DMS114 treated with DMSO at 0.1 percent for 48 hours (cell line): ENCODE measurements around the gene GSKIP.
"Not testable (repeated sequence)": the region's sequence is repeated elsewhere in the genome, so short reads cannot be mapped to it uniquely, and the experiment has no call there.

Source experiments
- DNase-seq: peaks from one replicate; lab custom pipeline; 2025; ENCODE audit not compliant: unreplicated experiment; lab: John Stamatoyannopoulos, UW

Gene GSKIP

GRCh38 chr14:96362965-96363750, at the start of gene GSKIP, which contains the start of gene ATG2B:
Gene GSKIP, plus strand, starts transcription at chr14:96363526. Its CDS starts 18,722 bp downstream, at chr14:96382248.
Gene ATG2B, minus strand, starts transcription at chr14:96363341. Its CDS starts 365 bp downstream, at chr14:96362976.
- peak; percentile 55 for DNase-seq

GRCh38 chr14:96316087-96316486, 47.2 kb upstream of the GSKIP start:
- no peak for DNase-seq

- DNase-seq: no peak
Observed at GRCh38 chr14:96318836-96319235, 44.5 kb upstream of the GSKIP start.

GRCh38 chr14:96320605-96321004, 42.7 kb upstream of the GSKIP start:
- no peak for DNase-seq

GRCh38 chr14:96324219-96324618, 39.1 kb upstream of the GSKIP start:
- DNase-seq: no peak

- DNase-seq: no peak
Observed at GRCh38 chr14:96338551-96338950, 24.8 kb upstream of the GSKIP start.

- DNase-seq: no peak
Observed at GRCh38 chr14:96341323-96341722, 22.0 kb upstream of the GSKIP start.

- DNase-seq: no peak
Observed at GRCh38 chr14:96345669-96346068, 17.7 kb upstream of the GSKIP start.

GRCh38 chr14:96347957-96348356, 15.4 kb upstream of the GSKIP start:
- DNase-seq: not testable (repeated sequence)

- no peak for DNase-seq
Observed at GRCh38 chr14:96349286-96350075, 13.8 kb upstream of the GSKIP start.

GRCh38 chr14:96351986-96352385, 11.3 kb upstream of the GSKIP start:
- no peak for DNase-seq

GRCh38 chr14:96352708-96353107, 10.6 kb upstream of the GSKIP start:
- no peak for DNase-seq

GRCh38 chr14:96354246-96354645, 9.1 kb upstream of the GSKIP start:
- no peak for DNase-seq

- DNase-seq: no peak
Observed at GRCh38 chr14:96357216-96357615, 6.1 kb upstream of the GSKIP start.

GRCh38 chr14:96359959-96360358, 3.4 kb upstream of the GSKIP start:
- DNase-seq: no peak

GRCh38 chr14:96362071-96362964, 1.0 kb upstream of the GSKIP start:
- no peak for DNase-seq

GRCh38 chr14:96363751-96364336, 518 bp downstream of the GSKIP start:
- DNase-seq: no peak

- DNase-seq: no peak
Observed at GRCh38 chr14:96364962-96365361, 1.6 kb downstream of the GSKIP start.

GRCh38 chr14:96368534-96368933, 5.2 kb downstream of the GSKIP start:
- DNase-seq: no peak

- no peak for DNase-seq
Observed at GRCh38 chr14:96370528-96370927, 7.2 kb downstream of the GSKIP start.

- DNase-seq: no peak
Observed at GRCh38 chr14:96373538-96373937, 10.2 kb downstream of the GSKIP start.
